Fibroblast of mammary gland (primary cell): ENCODE data around the gene SH3RF3.

ENCODE experiments used
- DNase-seq: peaks from one replicate; pipeline ENCODE4 v3.0.0-alpha.2; 2010; ENCODE audit warnings: low read depth
- H3K4me3 ChIP-seq: 2 replicates; pipeline ENCODE4 v1.5.1; 2011; ENCODE audit warnings: low read depth, mild to moderate bottlenecking, low read length, moderate library complexity; ENCODE audit not compliant: control insufficient read depth
- TF ChIP-seq, protein P1 (sequence below): conservative IDR thresholded peaks from 2 replicates; pipeline ENCODE4 v1.5.1; 2011; ENCODE audit warnings: low read depth, low read length, inconsistent platforms; ENCODE audit not compliant: control insufficient read depth, insufficient read depth

Gene SH3RF3

DNA sequence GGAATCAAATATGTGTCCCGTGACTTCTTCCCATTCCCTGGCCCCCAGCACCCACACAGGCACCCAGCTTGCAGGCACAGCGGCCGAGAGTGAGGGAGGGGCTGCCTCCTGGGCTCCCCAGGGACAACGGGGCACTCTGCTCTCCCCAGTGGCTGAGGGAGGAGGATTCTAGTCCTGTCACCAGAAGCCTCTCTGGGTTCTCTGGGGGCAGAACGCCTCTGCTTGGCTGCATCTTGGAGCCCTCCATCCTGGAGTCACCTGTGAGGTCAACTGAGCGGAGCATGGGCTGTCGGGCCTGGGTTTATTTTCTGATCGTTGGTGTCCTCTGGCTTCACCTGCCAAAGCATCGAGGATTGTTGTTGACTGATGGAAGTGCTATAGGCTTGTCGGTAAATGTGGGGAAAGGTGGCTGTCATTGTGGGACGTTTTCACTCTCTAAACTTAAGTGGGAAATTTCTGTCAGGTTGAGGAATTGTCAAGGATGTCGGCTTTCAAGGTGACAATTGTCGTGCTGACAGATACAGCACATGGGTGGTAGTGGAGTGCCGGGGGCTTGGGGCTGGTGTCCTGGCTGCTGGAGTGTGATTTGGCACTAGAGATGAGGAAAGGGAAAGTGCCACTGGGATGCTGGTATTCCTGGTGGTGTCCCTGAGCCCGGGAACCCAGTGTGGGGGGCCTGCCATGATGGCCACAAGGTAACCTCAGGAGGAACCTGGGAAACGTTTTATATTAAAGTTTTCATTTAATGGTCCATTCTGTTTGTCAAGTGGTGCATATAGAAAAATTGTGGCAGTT is 13.6 kb downstream of the SH3RF3 start:
- H3K4me3 ChIP-seq, result no peak overlapping the region
- TF ChIP-seq, protein P1, sequence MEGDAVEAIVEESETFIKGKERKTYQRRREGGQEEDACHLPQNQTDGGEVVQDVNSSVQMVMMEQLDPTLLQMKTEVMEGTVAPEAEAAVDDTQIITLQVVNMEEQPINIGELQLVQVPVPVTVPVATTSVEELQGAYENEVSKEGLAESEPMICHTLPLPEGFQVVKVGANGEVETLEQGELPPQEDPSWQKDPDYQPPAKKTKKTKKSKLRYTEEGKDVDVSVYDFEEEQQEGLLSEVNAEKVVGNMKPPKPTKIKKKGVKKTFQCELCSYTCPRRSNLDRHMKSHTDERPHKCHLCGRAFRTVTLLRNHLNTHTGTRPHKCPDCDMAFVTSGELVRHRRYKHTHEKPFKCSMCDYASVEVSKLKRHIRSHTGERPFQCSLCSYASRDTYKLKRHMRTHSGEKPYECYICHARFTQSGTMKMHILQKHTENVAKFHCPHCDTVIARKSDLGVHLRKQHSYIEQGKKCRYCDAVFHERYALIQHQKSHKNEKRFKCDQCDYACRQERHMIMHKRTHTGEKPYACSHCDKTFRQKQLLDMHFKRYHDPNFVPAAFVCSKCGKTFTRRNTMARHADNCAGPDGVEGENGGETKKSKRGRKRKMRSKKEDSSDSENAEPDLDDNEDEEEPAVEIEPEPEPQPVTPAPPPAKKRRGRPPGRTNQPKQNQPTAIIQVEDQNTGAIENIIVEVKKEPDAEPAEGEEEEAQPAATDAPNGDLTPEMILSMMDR, result no peak
- no peak for DNase-seq

DNA sequence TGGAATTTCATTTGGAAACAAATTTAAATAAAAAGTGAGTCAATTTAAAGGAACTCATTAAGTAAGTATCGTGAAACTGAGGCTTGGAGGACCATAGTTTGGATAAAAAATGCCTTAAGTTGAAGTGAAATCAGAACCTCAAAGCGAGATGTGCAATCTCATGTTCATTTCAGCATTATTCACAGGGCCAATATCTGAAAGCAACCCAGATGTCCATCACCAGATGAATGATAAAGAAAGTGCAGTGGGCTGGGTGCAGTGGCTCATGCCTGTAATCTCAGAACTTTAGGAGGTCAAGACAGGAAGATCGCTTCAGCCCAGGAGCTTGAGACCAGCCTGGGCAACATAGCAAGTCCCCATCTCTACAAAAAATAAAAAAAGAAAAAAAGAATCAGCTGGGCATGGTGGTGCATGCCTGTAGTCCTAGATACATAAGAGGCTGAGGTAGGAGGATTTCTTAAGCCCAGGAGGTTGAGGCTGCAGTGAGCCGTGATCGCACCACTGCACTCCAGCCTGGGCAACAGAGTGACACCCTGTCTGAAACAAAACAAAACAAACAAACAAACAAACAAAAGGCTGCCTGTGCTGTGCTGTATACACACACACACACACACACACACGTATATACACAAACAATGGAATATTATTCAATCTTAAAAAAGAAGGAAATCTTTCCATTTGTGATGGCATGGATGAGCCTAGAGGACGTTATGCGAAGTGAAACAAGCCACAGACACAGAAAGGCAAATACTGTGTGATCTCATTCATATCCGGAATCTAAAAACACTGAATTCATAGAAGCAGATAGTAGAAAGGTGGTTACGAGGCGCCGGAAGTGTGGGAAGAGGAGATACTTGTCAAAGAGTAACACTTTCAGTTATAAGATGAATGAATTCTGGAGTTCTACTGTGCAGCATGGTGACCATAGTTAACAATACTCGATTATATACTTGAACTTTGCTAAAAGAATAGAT is 14.5 kb downstream of the SH3RF3 start:
- no peak overlapping the region for H3K4me3 ChIP-seq
- TF ChIP-seq, protein P1, result no peak
- DNase-seq, result no peak

- H3K4me3 ChIP-seq, result no peak overlapping the region
- TF ChIP-seq, protein P1, result no peak
- no peak for DNase-seq
Measured at GRCh38 chr2:109144271-109144670, 15.3 kb downstream of the SH3RF3 start.

- no peak for DNase-seq
- TF ChIP-seq, protein P1, result no peak
- no peak overlapping the region for H3K4me3 ChIP-seq
Measured at GRCh38 chr2:109144721-109145120, 15.7 kb downstream of the SH3RF3 start.

DNA sequence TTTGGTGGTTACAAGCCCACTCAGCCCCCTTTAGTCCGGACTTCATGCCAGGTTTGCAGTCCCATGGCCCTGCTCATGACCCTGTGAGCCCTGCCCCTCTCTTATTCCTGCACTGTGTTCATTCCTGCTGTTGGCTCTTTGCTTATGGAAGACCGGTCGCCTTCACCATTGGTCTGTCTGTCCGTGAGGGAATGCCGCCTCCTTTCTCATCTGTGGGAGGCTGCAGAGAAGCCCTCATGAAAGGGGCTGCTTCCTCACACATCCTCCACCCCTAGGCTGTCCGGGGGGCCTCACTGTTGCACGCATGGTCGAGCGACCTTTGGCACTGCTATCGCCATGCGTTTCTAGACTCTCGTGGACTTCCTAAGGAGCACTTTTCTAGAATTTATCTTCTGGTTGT is 16.3 kb downstream of the SH3RF3 start:
- no peak overlapping the region for H3K4me3 ChIP-seq
- TF ChIP-seq, protein P1, result no peak
- no peak for DNase-seq

GRCh38 chr2:109147405-109147804 is 18.4 kb downstream of the SH3RF3 start:
- TF ChIP-seq, protein P1, result no peak
- DNase-seq, result no peak
- no peak overlapping the region for H3K4me3 ChIP-seq
